NCI-H510A (cell line): ENCODE results near the gene FER.
"Not testable (repeated sequence)": the region's sequence is repeated elsewhere in the genome, so short reads cannot be mapped to it uniquely, and the experiment has no call there.

Experiments used
- DNase-seq: peaks from one replicate; lab custom pipeline; 2025; lab: John Stamatoyannopoulos, UW

Gene FER

GRCh38 chr5:108798513-108799265 lies 51.0 kb downstream of the FER start:
- no peak for DNase-seq

- DNase-seq: no peak
Measured at GRCh38 chr5:108801301-108801700, 53.6 kb downstream of the FER start.

- no peak for DNase-seq
Measured at GRCh38 chr5:108801776-108802175, 54.1 kb downstream of the FER start.

- no peak for DNase-seq
Measured at GRCh38 chr5:108810717-108811116, 63.0 kb downstream of the FER start.

GRCh38 chr5:108813673-108814072 lies 66.0 kb downstream of the FER start:
- DNase-seq: no peak

- no peak for DNase-seq
Measured at GRCh38 chr5:108814551-108814950, 66.9 kb downstream of the FER start.

- no peak for DNase-seq
Measured at GRCh38 chr5:108818613-108819272, 71.0 kb downstream of the FER start.

GRCh38 chr5:108820983-108821382 lies 73.3 kb downstream of the FER start:
- DNase-seq: no peak

- no peak for DNase-seq
Measured at GRCh38 chr5:108822211-108822947, 74.7 kb downstream of the FER start.

- no peak for DNase-seq
Measured at GRCh38 chr5:108827131-108827530, 79.4 kb downstream of the FER start.

GRCh38 chr5:108830705-108831276 lies 83.1 kb downstream of the FER start:
- DNase-seq: no peak

- DNase-seq: no peak
Measured at GRCh38 chr5:108836492-108836891, 88.8 kb downstream of the FER start.

- DNase-seq: not testable (repeated sequence)
Measured at GRCh38 chr5:108842260-108842941, 94.7 kb downstream of the FER start.

GRCh38 chr5:108851129-108851528 lies 103.4 kb downstream of the FER start:
- not testable (repeated sequence) for DNase-seq

- DNase-seq: no peak
Measured at GRCh38 chr5:108857905-108858304, 110.2 kb downstream of the FER start.

- no peak for DNase-seq
Measured at GRCh38 chr5:108858959-108859358, 111.3 kb downstream of the FER start.

GRCh38 chr5:108862211-108862610 lies 114.5 kb downstream of the FER start:
- DNase-seq: no peak

- not testable (repeated sequence) for DNase-seq
Measured at GRCh38 chr5:108866097-108866496, 118.4 kb downstream of the FER start.

GRCh38 chr5:108867656-108868055 lies 120.0 kb downstream of the FER start:
- DNase-seq: no peak

- DNase-seq: no peak
Measured at GRCh38 chr5:108869066-108869465, 121.4 kb downstream of the FER start.

- no peak for DNase-seq
Measured at GRCh38 chr5:108876451-108876850, 128.8 kb downstream of the FER start.

- DNase-seq: no peak
Measured at GRCh38 chr5:108878756-108879155, 131.1 kb downstream of the FER start.
